Measurements from ENCODE around the gene SESN1. TPM values are rescaled to one million over a fixed set of nuclear protein-coding genes. Genes with fewer than 3 reads are reported as not detected.

Gene SESN1
- total RNA-seq, 1 donor from 2014 or later = 40.9 TPM

DNA sequence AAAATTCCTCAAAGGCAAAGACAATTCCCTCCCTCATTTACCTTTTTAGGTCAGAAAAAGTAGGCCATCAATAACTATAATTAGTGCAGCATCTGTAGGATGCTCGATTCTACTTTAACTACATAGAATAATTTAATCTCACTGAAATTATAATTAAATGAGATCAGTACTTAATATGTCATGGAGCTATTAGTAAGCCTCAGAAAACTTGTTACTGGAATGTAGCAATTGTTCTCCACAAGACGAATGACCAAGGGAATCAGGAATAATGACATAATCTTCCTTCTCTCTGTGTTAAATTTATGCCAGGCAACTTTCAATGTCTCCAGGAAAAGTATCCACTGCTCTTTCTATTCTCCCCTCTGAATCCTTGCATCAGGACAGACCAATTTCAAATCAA lies 34.1 kb downstream of the SESN1 start:
- no peak for DNase-seq (ENCODE audit: low spot score)

- DNase-seq (ENCODE audit: low spot score) = no peak
Observed at GRCh38 chr6:109059571-109060021, 35.0 kb downstream of the SESN1 start.

- no peak for DNase-seq (ENCODE audit: low spot score)
Observed at GRCh38 chr6:109059153-109059552, 35.5 kb downstream of the SESN1 start.

DNA sequence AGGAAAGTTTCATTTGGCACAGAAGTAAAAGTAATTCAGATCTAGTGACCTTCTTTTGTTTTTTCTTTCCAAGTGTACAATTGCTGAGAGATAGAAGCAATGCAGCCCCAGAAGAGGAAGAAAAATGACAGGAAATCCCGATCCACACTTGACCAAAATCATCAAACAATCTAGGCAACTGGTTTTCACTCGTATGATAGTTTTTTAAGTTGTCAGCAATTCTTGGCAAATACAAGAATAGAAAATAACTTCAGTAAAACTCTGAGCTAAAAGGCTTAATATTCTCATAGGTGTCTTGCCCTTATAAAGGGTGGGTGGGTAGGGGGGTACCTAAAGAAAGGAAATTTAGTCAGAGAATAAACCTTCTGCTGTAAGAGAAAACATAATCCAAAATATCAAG lies 36.0 kb downstream of the SESN1 start:
- DNase-seq (ENCODE audit: low spot score) = no peak

GRCh38 chr6:109056661-109057060 lies 38.0 kb downstream of the SESN1 start:
- DNase-seq (ENCODE audit: low spot score) = no peak

DNA sequence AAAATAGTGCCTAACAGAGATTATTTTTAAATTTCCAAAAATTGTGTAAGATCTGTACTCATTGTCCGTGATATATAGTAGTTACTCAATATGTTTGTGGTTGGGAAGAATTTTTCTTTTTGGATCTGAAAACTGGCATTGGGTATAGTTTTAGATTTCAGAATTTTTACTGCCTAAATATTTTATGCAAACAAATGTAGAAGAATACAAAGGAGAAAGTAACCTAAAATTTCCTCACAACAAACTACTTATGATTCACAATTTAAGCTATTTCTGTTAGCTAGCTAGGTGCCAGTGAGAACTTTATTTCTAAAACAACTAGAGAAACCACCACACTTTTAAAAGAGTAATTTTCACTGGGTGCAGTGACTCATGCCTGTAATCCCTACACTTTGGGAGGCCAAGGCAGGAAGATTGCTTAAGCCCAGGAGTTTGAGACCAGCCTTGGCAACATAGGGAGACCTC lies 38.8 kb downstream of the SESN1 start:
- DNase-seq (ENCODE audit: low spot score) = no peak

- DNase-seq (ENCODE audit: low spot score) = no peak
Observed at GRCh38 chr6:109053336-109053735, 41.3 kb downstream of the SESN1 start.

DNA sequence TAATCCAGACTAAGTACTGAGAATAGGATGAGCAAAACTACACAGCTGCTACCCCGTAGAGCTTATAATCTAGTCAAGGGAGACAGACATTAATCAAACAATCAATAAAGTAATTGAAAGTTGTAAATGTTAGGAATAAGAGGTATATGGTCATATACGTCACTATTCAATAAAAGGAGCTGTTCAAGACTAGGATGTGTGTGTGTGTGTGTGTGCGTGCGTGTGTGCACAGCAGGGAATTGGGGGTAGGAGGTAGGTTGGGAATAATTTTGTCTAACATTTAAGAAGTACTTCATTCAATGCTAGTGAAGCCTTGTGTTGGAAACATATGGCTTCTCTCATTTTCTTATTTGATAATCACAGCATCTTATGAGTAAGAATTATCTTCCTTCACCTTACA lies 41.8 kb downstream of the SESN1 start:
- no peak for DNase-seq (ENCODE audit: low spot score)

- DNase-seq (ENCODE audit: low spot score) = no peak
Observed at GRCh38 chr6:109052018-109052651, 42.5 kb downstream of the SESN1 start.

- no peak for DNase-seq (ENCODE audit: low spot score)
Observed at GRCh38 chr6:109051301-109052017, 43.2 kb downstream of the SESN1 start.

GRCh38 chr6:109050447-109051102 lies 44.1 kb downstream of the SESN1 start:
- no peak for DNase-seq (ENCODE audit: low spot score)

- DNase-seq (ENCODE audit: low spot score) = no peak
Observed at GRCh38 chr6:109050012-109050411, 44.6 kb downstream of the SESN1 start.

DNA sequence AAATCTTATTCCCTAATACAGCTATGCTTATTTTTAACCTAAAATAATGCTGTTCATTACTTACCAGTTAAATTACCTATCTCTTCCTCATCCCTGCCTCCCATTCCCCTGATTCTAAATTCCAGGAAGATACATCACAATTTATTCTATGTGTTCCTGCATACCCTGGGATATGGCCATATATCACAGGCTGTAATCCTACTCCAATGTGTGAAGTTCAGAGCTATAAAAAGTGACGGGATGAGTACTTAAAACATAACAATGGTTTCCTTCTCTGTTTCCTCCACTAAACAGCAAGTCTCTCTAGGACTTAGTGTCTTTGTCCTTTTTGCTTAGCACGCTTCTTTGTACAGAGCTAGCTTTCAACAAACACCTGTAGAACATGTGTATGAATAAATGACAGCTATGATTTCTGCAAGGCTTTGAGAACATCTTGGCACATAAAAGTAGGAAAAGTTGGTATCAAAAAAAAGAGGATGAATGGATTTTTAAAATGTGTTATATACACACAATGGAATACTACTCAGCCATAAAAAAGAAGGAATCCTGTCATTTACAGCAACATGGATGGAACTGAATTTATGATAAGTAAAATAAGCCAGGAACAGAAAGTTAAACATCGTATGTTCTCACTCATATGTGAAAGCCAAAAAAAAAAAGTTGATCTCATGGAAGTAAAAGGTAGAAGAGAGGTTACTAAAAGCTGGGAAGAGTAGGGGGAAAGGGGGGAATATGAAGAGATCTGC lies 45.8 kb downstream of the SESN1 start:
- no peak for DNase-seq (ENCODE audit: low spot score)

- DNase-seq (ENCODE audit: low spot score) = no peak
Observed at GRCh38 chr6:109048176-109048575, 46.5 kb downstream of the SESN1 start.

DNA sequence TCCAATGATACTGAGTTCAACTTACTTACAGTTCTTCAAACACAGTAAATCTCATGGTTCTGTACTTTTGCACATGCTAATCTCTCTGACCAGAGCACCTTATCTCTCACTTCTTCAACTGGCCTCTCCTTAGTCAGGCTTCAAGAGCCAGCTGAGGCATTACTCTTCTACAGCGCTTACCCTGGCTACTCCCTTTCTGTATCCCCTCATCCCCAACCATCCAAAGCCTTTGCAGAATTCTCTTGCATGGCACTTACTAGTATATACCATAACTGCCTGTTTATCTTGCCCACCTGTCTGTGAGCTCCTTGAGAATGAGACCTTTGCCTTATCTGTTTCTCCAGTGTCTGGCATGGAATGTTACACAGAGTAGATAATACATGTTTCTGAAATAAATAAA lies 49.2 kb downstream of the SESN1 start:
- no peak for DNase-seq (ENCODE audit: low spot score)

GRCh38 chr6:109039795-109040194 lies 54.9 kb downstream of the SESN1 start:
- no peak for DNase-seq (ENCODE audit: low spot score)

- DNase-seq (ENCODE audit: low spot score) = no peak
Observed at GRCh38 chr6:109038837-109039398, 55.7 kb downstream of the SESN1 start.

DNA sequence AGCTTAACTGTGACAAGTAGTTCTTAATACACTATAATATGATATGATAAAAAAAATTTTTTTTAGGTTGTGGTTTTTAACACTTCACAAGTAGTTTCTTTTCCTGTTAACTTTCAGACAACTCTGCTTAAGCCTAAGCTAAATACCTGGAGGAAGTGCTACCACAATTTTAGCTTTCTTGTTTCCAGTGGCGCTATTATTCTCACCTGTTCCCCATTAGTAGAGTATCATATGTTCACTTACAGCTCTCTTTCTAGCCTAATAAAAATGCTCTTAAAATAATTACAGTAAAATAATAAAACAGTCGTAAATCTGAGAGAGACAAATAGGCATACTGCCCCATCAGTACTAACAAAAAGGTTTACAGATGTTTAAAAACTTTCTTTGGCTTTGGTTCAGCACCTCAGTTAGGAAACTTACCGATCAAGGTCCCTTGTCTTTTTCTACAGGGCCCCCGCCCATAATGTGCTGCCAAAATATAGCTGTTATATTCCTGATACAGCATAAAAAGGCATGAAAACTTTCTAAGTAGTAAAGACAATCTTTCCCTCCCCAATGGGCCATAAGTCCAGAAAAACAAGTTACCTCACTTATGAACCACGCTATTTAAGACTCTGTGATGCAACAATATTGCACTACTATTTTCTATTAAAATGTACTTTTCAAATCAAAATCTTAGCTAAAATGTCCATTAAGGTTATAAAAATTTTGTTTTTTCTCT lies 57.9 kb downstream of the SESN1 start:
- DNase-seq (ENCODE audit: low spot score) = no peak

- DNase-seq (ENCODE audit: low spot score) = no peak
Observed at GRCh38 chr6:109034526-109034925, 60.1 kb downstream of the SESN1 start.

DNA sequence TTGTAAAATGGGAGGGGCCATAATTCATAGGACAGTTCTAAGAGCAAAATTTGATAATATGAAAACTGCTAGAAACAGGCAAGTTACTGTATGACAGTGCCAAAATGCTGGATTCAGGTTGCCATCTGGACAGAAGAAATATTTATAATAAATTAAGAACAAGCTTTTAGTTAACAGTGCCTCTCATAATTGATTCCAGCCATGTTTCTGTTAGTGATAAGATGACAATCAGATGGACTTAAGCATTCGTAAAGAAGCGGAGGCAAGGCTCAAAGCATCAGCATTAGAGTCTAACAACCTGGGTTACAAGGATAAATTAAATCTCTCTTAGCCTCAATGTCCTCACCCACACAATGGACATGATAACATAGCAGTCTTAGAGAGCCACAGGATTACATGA lies 61.0 kb downstream of the SESN1 start:
- DNase-seq (ENCODE audit: low spot score) = no peak

DNA sequence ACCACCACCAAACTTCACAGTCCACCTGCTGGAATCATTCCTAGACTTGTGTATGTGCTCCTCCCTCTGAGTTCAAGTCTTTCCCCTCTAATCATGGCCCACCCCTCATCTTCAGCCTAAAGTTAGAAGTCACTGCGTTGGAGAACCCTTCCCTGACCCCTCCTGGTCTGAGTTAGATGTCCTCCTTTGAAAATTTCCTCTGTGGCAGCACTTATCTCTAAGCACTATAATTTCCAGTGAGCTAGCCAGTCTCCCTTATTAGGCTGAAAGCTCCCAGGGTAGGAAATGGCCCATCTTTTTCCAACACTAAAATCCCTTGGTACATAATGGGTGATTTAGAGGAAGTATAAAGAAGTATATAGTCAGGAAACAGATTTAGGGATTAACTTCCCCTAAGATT lies 63.2 kb downstream of the SESN1 start:
- no peak for DNase-seq (ENCODE audit: low spot score)
